Caco-2 (cell line): ENCODE data around the gene SNX27. TPM values are rescaled to one million over a fixed set of nuclear protein-coding genes. Genes with fewer than 3 reads are reported as not detected.

ENCODE experiments used
- BruUV-seq: library from RNA; stranded (reverse); fragments of 400-500 nt; replicated peaks from 2 replicates; lab custom pipeline; 2021; lab: Mats Ljungman, UMichigan
- CTCF ChIA-PET: fragments of 300-600 bp; sonication (Branson Sonifier 250); formaldehyde crosslinking; loops from one replicate; lab custom pipeline; 2022; ENCODE audit warnings: antibody characterized with exemption; lab: Charles Lee
- POLR2A ChIA-PET: fragments of 300-600 bp; sonication (Branson Sonifier 250); formaldehyde crosslinking; loops from one replicate; lab custom pipeline; 2022; ENCODE audit warnings: antibody characterized with exemption; lab: Charles Lee
- DNase-seq, 2 experiments: peaks; one replicate each; pipeline versions ENCODE4 v3.0.0 to v3.0.0-alpha.2; 2020 to 2022
- H3K27me3 ChIP-seq: replicated peaks from 2 replicates; pipeline ENCODE4 v1.6.0; 2011; ENCODE audit warnings: low read length; ENCODE audit not compliant: control insufficient read depth, insufficient read depth
- H3K36me3 ChIP-seq: 2 replicates; pipeline ENCODE4 v1.5.1; 2011; ENCODE audit warnings: low read length; ENCODE audit not compliant: control insufficient read depth, insufficient read depth
- H3K4me1 ChIP-seq: fragments of 250-450 bp; sonication (Bioruptor Pico); 2 replicates; pipeline ENCODE4 v1.5.1; 2020; ENCODE audit warnings: mild to moderate bottlenecking
- H3K4me3 ChIP-seq: 2 replicates; pipeline ENCODE4 v1.5.1; 2011; ENCODE audit warnings: low read depth, mild to moderate bottlenecking, control low read depth, low read length
- H3K9me3 ChIP-seq: fragments of 250-450 bp; sonication (Bioruptor Pico); 2 replicates; pipeline ENCODE4 v1.5.1; 2020; ENCODE audit warnings: mild to moderate bottlenecking, moderate library complexity
- H3K27ac Mint-ChIP-seq: one replicate; pipeline ENCODE4 v1.8.0; 2022; ENCODE audit warnings: mixed read lengths; ENCODE audit not compliant: unreplicated experiment
- H3K27me3 Mint-ChIP-seq: one replicate; pipeline ENCODE4 v1.8.0; 2022; ENCODE audit warnings: mixed read lengths; ENCODE audit not compliant: insufficient read depth, unreplicated experiment
- H3K36me3 Mint-ChIP-seq: one replicate; pipeline ENCODE4 v1.8.0; 2022; ENCODE audit warnings: mild to moderate bottlenecking, mixed read lengths; ENCODE audit not compliant: insufficient read depth, unreplicated experiment
- H3K4me1 Mint-ChIP-seq: one replicate; pipeline ENCODE4 v1.8.0; 2022; ENCODE audit warnings: low read depth, mixed read lengths; ENCODE audit not compliant: unreplicated experiment
- H3K4me3 Mint-ChIP-seq: one replicate; pipeline ENCODE4 v1.8.0; 2022; ENCODE audit warnings: mild to moderate bottlenecking, moderate library complexity, mixed read lengths; ENCODE audit not compliant: unreplicated experiment
- H3K9me3 Mint-ChIP-seq: one replicate; pipeline ENCODE4 v1.8.0; 2022; ENCODE audit warnings: mixed read lengths; ENCODE audit not compliant: unreplicated experiment
- CTCF ChIP-seq, 2 experiments: fragments of 200-600 bp in 1 of 2; IDR thresholded peaks; 1 replicate in 1 of 2; 2 replicates in 1 of 2; pipeline versions ENCODE4 v1.5.1 to v1.8.0; 2011 to 2022; ENCODE audit warnings: antibody characterized with exemption in 1 of 2, control low read depth in 1 of 2, inconsistent platforms in 1 of 2, low read depth in 1 of 2, low read length in 1 of 2, mild to moderate bottlenecking in 1 of 2, moderate library complexity in 1 of 2; ENCODE audit not compliant: insufficient read depth in 1 of 2, severe bottlenecking in 1 of 2, unreplicated experiment in 1 of 2
- intact Hi-C: fragments of 100-400 bp; cut with micrococcal nuclease; formaldehyde crosslinking; loops from one replicate; pipeline ENCODE4 v1.10.0; 2022; ENCODE audit not compliant: unreplicated experiment
- total RNA-seq: library from RNA; stranded (reverse); gene quantifications from 2 replicates; pipeline ENCODE4 v1.2.3, GENCODE V29; 2022

Gene SNX27
- total RNA-seq, 1 experiment from 2014 or later, result 47.2 TPM

GRCh38 chr1:151624783-151625182 is 12.9 kb downstream of the SNX27 start:
- no TSS peak for BruUV-seq
- no peaks in the 10 kb centered on the region for H3K9me3 Mint-ChIP-seq
- no peak overlapping the region for H3K27ac Mint-ChIP-seq
- H3K4me1 ChIP-seq, result peaks cover 5% of the 10 kb centered on the region
- TF ChIP-seq CTCF (IDR thresholded peaks at IDR 0.05; ENCODE audit: insufficient read depth in 1 of 2, low read depth in 1 of 2, low read length in 1 of 2, severe bottlenecking in 1 of 2, unreplicated experiment in 1 of 2), result no peak
- intact Hi-C loops, result no loop called here
- POLR2A ChIA-PET, result no interaction called here
- no peak overlapping the region for H3K4me3 Mint-ChIP-seq
- peaks cover 6% of the 10 kb centered on the region for H3K36me3 Mint-ChIP-seq
- H3K4me3 ChIP-seq, result no peak overlapping the region
- H3K36me3 ChIP-seq, result no peaks in the 10 kb centered on the region
- H3K4me1 Mint-ChIP-seq, result peaks cover 15% of the 10 kb centered on the region
- no peaks in the 10 kb centered on the region for H3K9me3 ChIP-seq
- DNase-seq, result no peak
- H3K27me3 ChIP-seq, result no peaks in the 10 kb centered on the region
- no peaks in the 10 kb centered on the region for H3K27me3 Mint-ChIP-seq
- CTCF ChIA-PET, result interaction anchor here (0.7 kb wide), 1 partner anchor 13 kb away, joined by 3 read pairs; no protein-coding TSS in a partner anchor

GRCh38 chr1:151626740-151627334 is 15.0 kb downstream of the SNX27 start:
- ChIA-PET POLR2A (no interaction called here), CTCF (no interaction called here)
- H3K4me1 ChIP-seq, result no peaks in the 10 kb centered on the region
- TF ChIP-seq CTCF (IDR thresholded peaks at IDR 0.05; ENCODE audit: insufficient read depth in 1 of 2, low read depth in 1 of 2, low read length in 1 of 2, severe bottlenecking in 1 of 2, unreplicated experiment in 1 of 2), result no peak
- no peak overlapping the region for H3K27ac Mint-ChIP-seq
- intact Hi-C loops, result no loop called here
- no peaks in the 10 kb centered on the region for H3K27me3 Mint-ChIP-seq
- H3K27me3 ChIP-seq, result no peaks in the 10 kb centered on the region
- no peak overlapping the region for H3K4me3 ChIP-seq
- H3K4me1 Mint-ChIP-seq, result peaks cover 6% of the 10 kb centered on the region
- no peaks in the 10 kb centered on the region for H3K36me3 ChIP-seq
- peaks cover 6% of the 10 kb centered on the region for H3K36me3 Mint-ChIP-seq
- H3K9me3 Mint-ChIP-seq, result no peaks in the 10 kb centered on the region
- BruUV-seq, result no TSS peak
- H3K4me3 Mint-ChIP-seq, result no peak overlapping the region
- DNase-seq, result no peak
- H3K9me3 ChIP-seq, result no peaks in the 10 kb centered on the region

- peaks cover 6% of the 10 kb centered on the region for H3K4me1 Mint-ChIP-seq
- ChIA-PET POLR2A (no interaction called here), CTCF (no interaction called here)
- peaks cover 6% of the 10 kb centered on the region for H3K36me3 Mint-ChIP-seq
- intact Hi-C loops, result no loop called here
- H3K9me3 ChIP-seq, result no peaks in the 10 kb centered on the region
- H3K27me3 Mint-ChIP-seq, result no peaks in the 10 kb centered on the region
- no peak for TF ChIP-seq CTCF (IDR thresholded peaks at IDR 0.05; ENCODE audit: insufficient read depth in 1 of 2, low read depth in 1 of 2, low read length in 1 of 2, severe bottlenecking in 1 of 2, unreplicated experiment in 1 of 2)
- H3K4me3 ChIP-seq, result no peak overlapping the region
- no peaks in the 10 kb centered on the region for H3K9me3 Mint-ChIP-seq
- H3K27ac Mint-ChIP-seq, result no peak overlapping the region
- no peak overlapping the region for H3K4me3 Mint-ChIP-seq
- no peaks in the 10 kb centered on the region for H3K4me1 ChIP-seq
- H3K27me3 ChIP-seq, result no peaks in the 10 kb centered on the region
- DNase-seq, result no peak
- no peaks in the 10 kb centered on the region for H3K36me3 ChIP-seq
- BruUV-seq, result no TSS peak
These were observed 17.4 kb downstream of the SNX27 start for GRCh38 chr1:151629278-151629677.
